Endothelial cell of umbilical vein (primary cell): ENCODE data around the gene DPEP2. TPM values are rescaled to one million over a fixed set of nuclear protein-coding genes. Genes with fewer than 3 reads are reported as not detected.

Experiments used
- BruUV-seq: library from RNA; stranded (reverse); fragments of 400-500 nt; replicated peaks from 2 replicates; lab custom pipeline; 2021; lab: Mats Ljungman, UMichigan
- CTCF ChIA-PET: fragments of 300-600, 350-600 bp; sonication (Branson Sonifier 250); formaldehyde crosslinking; loops from one replicate; lab custom pipeline; 2021; ENCODE audit warnings: antibody characterized with exemption, inconsistent platforms; lab: Charles Lee
- POLR2A ChIA-PET: fragments of 300-600, 350-600 bp; sonication (Branson Sonifier 250); formaldehyde crosslinking; loops from one replicate; lab custom pipeline; 2021; ENCODE audit warnings: antibody characterized with exemption, inconsistent platforms; lab: Charles Lee
- DNase-seq: peaks from one replicate; pipeline ENCODE4 v3.0.0-alpha.2; 2011; ENCODE audit warnings: low read depth, low spot score
- FAIRE-seq: peaks from 2 replicates; lab custom pipeline; 2011; peaks lifted over from hg19 to GRCh38; lab: Jason Lieb, UNC
- H2AFZ ChIP-seq: 2 replicates; pipeline ENCODE4 v1.6.0; 2012; ENCODE audit warnings: low read depth, low read length, control low read depth, inconsistent platforms
- H3K27ac ChIP-seq: 2 replicates; pipeline ENCODE4 v1.5.1; 2011; ENCODE audit warnings: low read depth, mild to moderate bottlenecking, control low read depth, low read length, moderate library complexity; ENCODE audit not compliant: insufficient read depth
- H3K27me3 ChIP-seq, 2 experiments: 2 replicates each; pipeline versions ENCODE4 v1.6.0 to v1.6.1; 2011; ENCODE audit warnings: low read length in 2 of 2, mixed read lengths in 1 of 2; ENCODE audit not compliant: control insufficient read depth in 2 of 2, insufficient read depth in 2 of 2
- H3K36me3 ChIP-seq, 2 experiments: 2 replicates in 1 of 2; 3 replicates in 1 of 2; pipeline ENCODE4 v1.5.1; 2011; ENCODE audit warnings: low read length in 2 of 2, mild to moderate bottlenecking in 1 of 2, moderate library complexity in 1 of 2; ENCODE audit not compliant: control insufficient read depth in 2 of 2, insufficient read depth in 2 of 2; ENCODE audit errors: extremely low read depth in 1 of 2
- H3K4me1 ChIP-seq: 3 replicates; pipeline ENCODE4 v1.5.1; 2011; ENCODE audit warnings: mild to moderate bottlenecking, low read length; ENCODE audit not compliant: control insufficient read depth, insufficient read depth; ENCODE audit errors: extremely low read depth
- H3K4me2 ChIP-seq: 2 replicates; pipeline ENCODE4 v1.6.1; 2011; ENCODE audit warnings: low read length, control low read depth, mixed read lengths; ENCODE audit not compliant: insufficient read depth
- H3K4me3 ChIP-seq, 3 experiments: fragments of 200-600 bp in 1 of 3; sonication (generic), shearing (Covaris generic) in 1 of 3; replicated peaks in 1 of 3; 2 replicates each; pipeline ENCODE4 v1.5.1; 2011 to 2016; ENCODE audit warnings: control low read depth in 3 of 3, low read length in 3 of 3, mild to moderate bottlenecking in 2 of 3, inconsistent platforms in 1 of 3, low read depth in 1 of 3, moderate library complexity in 1 of 3; ENCODE audit not compliant: insufficient read depth in 1 of 3
- H3K79me2 ChIP-seq: 2 replicates; pipeline ENCODE4 v1.6.0; 2012; ENCODE audit warnings: low read length, inconsistent platforms; ENCODE audit not compliant: control insufficient read depth, insufficient read depth
- H3K9ac ChIP-seq: replicated peaks from 2 replicates; pipeline ENCODE3; 2011; ENCODE audit warnings: low read length, control low read depth; ENCODE audit not compliant: insufficient read depth; ENCODE audit errors: extremely low read depth
- H3K9me1 ChIP-seq: replicated peaks from 3 replicates; pipeline ENCODE4 v1.6.0; 2011; ENCODE audit warnings: mild to moderate bottlenecking, low read length; ENCODE audit not compliant: control insufficient read depth, insufficient read depth; ENCODE audit errors: extremely low read depth
- H3K9me3 ChIP-seq: replicated peaks from 2 replicates; pipeline ENCODE4 v1.5.1; 2012; ENCODE audit warnings: low read length, inconsistent platforms; ENCODE audit not compliant: control insufficient read depth, insufficient read depth
- H4K20me1 ChIP-seq: replicated peaks from 2 replicates; pipeline ENCODE3; 2011; ENCODE audit warnings: mild to moderate bottlenecking, low read length; ENCODE audit not compliant: control insufficient read depth, insufficient read depth; ENCODE audit errors: extremely low read depth
- CTCF ChIP-seq, 2 donors: IDR thresholded peaks; 1 replicate in 1 of 2; 2 replicates in 1 of 2; pipeline ENCODE4 v1.5.1; 2011; ENCODE audit warnings: low read length in 2 of 2, mild to moderate bottlenecking in 2 of 2, moderate library complexity in 2 of 2, control low read depth in 1 of 2, inconsistent platforms in 1 of 2, low read depth in 1 of 2; ENCODE audit not compliant: insufficient read depth in 1 of 2; ENCODE audit errors: extremely low read depth in 1 of 2
- FOS ChIP-seq: IDR thresholded peaks from 2 replicates; pipeline ENCODE4 v1.6.1; 2011; ENCODE audit warnings: mild to moderate bottlenecking, low read length, moderate library complexity, borderline replicate concordance; ENCODE audit not compliant: insufficient read depth
- JUN ChIP-seq: IDR thresholded peaks from 2 replicates; pipeline ENCODE4 v1.6.1; 2011; ENCODE audit warnings: borderline replicate concordance, low read depth; ENCODE audit not compliant: insufficient read length, insufficient read depth
- MAX ChIP-seq: IDR thresholded peaks from 2 replicates; pipeline ENCODE4 v1.6.1; 2011; ENCODE audit not compliant: insufficient read depth, insufficient read length
- MYC ChIP-seq: IDR thresholded peaks from one replicate; pipeline ENCODE4 v1.6.1; 2011; ENCODE audit warnings: mild to moderate bottlenecking, low read depth, low read length
- POLR2A ChIP-seq: IDR thresholded peaks from 2 replicates; pipeline ENCODE4 v1.6.1; 2012; ENCODE audit warnings: low read depth, mild to moderate bottlenecking, control low read depth, low read length
- POLR2AphosphoS5 ChIP-seq: IDR thresholded peaks from 2 replicates; pipeline ENCODE4 v1.6.1; 2012; ENCODE audit warnings: low read depth, mild to moderate bottlenecking, control low read depth, low read length, moderate library complexity; ENCODE audit not compliant: insufficient read depth
- dilution Hi-C: fragments of 300-500 bp; cut with MboI; formaldehyde crosslinking; loops from one replicate; pipeline ENCODE4 v1.15.0; 2019; ENCODE audit warnings: low sequenced_read_pairs; ENCODE audit not compliant: extremely low pct_ligation_motif_present
- intact Hi-C: fragments of 100-400 bp; cut with micrococcal nuclease; formaldehyde crosslinking; loops from one replicate; pipeline ENCODE4 v1.10.0; 2022
- polyA plus RNA-seq, 4 experiments: library from polyadenylated mRNA; depleted of rRNA in 3 of 4; stranded (reverse) in 3 of 4; unstranded in 1 of 4; fragments of >200 nt; gene quantifications; 2 replicates each; pipeline versions ENCODE4 v1.2.1 to v1.2.3, GENCODE V29; 2011 to 2012; ENCODE audit warnings: missing spikeins in 1 of 4
- total RNA-seq: library from RNA; stranded (reverse); gene quantifications from 2 replicates; pipeline ENCODE4 v1.2.3, GENCODE V29; 2021

DPEP2 gene
- total and polyA plus RNA-seq, 2 donors (not counting 3 experiments of a cell fraction or from before 2014, with no cell fraction given), result 0.27 to 1.8 TPM

GRCh38 chr16:67988675-67989074 is 10.6 kb downstream of the DPEP2 start:
- ChIA-PET POLR2A (no interaction called here), CTCF (interaction anchor here (1.8 to 2.4 kb wide), 2 partner anchors 14 to 52 kb away, joined by 5 to 6 read pairs; no protein-coding TSS in a partner anchor)
- H3K4me2 ChIP-seq, result no peak overlapping the region
- BruUV-seq, result no TSS peak
- no peak overlapping the region for H2AFZ ChIP-seq
- dilution Hi-C loops (no loop called here), intact Hi-C loops (no loop called here)
- no peak for DNase-seq
- H3K4me3 ChIP-seq, result no peak overlapping the region
- no peak overlapping the region for H3K9ac ChIP-seq
- peaks cover 17% of the 10 kb centered on the region for H3K4me1 ChIP-seq
- H4K20me1 ChIP-seq, result no peaks in the 10 kb centered on the region
- FAIRE-seq, result no peak
- H3K9me1 ChIP-seq, result no peaks in the 10 kb centered on the region
- H3K27ac ChIP-seq, result no peak overlapping the region
- no peaks in the 10 kb centered on the region for H3K79me2 ChIP-seq
- TF ChIP-seq POLR2A, result no peak
- no peak for TF ChIP-seq MYC
- no peak for TF ChIP-seq JUN
- no peak for TF ChIP-seq CTCF (IDR thresholded peaks at IDR 0.05; ENCODE audit: extremely low read depth in 1 of 2, insufficient read depth in 1 of 2, low read depth in 1 of 2, low read length in 2 of 2)
- no peak for TF ChIP-seq POLR2AphosphoS5
- TF ChIP-seq MAX, result no peak
- no peak for TF ChIP-seq FOS
- no peaks in the 10 kb centered on the region for H3K36me3 ChIP-seq
- no peaks in the 10 kb centered on the region for H3K27me3 ChIP-seq
- no peaks in the 10 kb centered on the region for H3K9me3 ChIP-seq
